Epithelial cell of esophagus (primary cell): ENCODE measurements around the gene PLAC8.

Experiments used
- DNase-seq: peaks from one replicate; pipeline ENCODE4 v3.0.0; 2010; ENCODE audit warnings: low read depth
- H3K4me3 ChIP-seq: 2 replicates; pipeline ENCODE4 v1.5.1; 2011; ENCODE audit warnings: mild to moderate bottlenecking, low read length, control low read depth
- CTCF ChIP-seq: IDR thresholded peaks from 2 replicates; pipeline ENCODE4 v1.5.1; 2011; ENCODE audit warnings: low read depth, mild to moderate bottlenecking, low read length, control low read depth, inconsistent platforms; ENCODE audit not compliant: insufficient read depth; ENCODE audit errors: missing control alignments

The PLAC8 gene

DNA sequence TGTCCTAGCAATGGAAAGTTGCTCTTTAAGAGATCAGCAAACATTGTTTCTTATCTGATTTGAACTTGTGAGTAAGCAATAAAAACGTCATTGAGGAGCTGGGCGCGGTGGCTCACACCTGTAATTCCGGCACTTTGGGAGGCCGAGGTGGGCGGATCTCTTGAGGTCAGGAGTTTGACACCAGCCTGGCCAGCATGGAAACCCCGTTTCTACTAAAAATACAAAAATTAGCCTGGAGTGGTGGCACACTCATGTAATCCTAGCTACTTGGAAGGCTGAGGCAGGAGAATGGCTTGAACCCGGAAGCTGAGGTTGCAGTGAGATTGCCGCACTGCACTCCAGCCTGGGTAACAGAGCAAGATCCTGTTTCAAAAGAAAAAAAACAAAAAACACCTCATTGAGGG is 11.2 kb upstream of the PLAC8 start:
- DNase-seq = no peak
- H3K4me3 ChIP-seq = no peak overlapping the region
- no peak for TF ChIP-seq CTCF

GRCh38 chr4:83124111-83124780 is 9.7 kb upstream of the PLAC8 start:
- H3K4me3 ChIP-seq = no peak overlapping the region
- peak; percentile 11 for DNase-seq
- TF ChIP-seq CTCF = no peak

DNA sequence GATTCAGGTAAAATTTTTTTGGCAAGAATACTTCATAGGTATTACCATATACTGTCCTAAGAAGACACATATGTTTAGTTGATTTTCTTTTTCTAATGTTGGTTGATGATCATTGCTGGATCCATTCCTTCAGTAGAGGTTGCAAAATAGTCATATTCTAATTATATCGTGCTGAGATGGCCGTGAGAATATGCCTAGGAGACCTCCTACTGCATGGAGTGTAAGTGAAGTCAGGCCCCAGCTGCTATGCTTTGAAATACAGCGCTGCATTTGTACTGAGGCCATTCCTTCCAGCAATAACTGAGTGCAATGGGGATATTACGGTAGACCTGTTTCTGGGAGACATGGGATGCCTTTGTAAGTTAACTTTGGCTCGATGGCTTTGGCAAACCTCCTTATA is 6.7 kb upstream of the PLAC8 start:
- DNase-seq = no peak
- TF ChIP-seq CTCF = no peak
- no peak overlapping the region for H3K4me3 ChIP-seq

- TF ChIP-seq CTCF = no peak
- H3K4me3 ChIP-seq = no peak overlapping the region
- no peak for DNase-seq
Observed at GRCh38 chr4:83118869-83119268, 4.3 kb upstream of the PLAC8 start.

GRCh38 chr4:83115656-83116285 is 1.2 kb upstream of the PLAC8 start:
- TF ChIP-seq CTCF = no peak
- H3K4me3 ChIP-seq = no peak overlapping the region
- DNase-seq = no peak

GRCh38 chr4:83115000-83115399 is 471 bp upstream of the PLAC8 start:
- H3K4me3 ChIP-seq = no peak overlapping the region
- no peak for TF ChIP-seq CTCF
- DNase-seq = peak; percentile 70

DNA sequence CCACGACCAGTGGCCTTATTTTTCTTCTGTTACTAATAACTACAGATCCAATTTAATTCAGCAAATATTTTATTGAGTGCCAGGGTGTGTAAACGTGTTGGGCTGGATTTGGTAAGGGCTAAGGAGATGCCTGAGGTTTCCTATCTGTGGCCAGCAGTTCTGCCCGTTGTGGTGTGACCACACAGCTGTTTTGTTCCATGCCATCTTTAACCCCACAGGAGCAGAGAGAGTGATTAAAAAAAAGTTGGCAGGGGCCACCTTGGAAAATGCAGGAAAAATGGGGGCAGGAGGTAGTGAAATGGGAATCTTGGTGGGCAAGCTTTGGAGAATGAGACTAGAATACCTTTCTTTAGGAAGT is 1.1 kb downstream of the PLAC8 start:
- TF ChIP-seq CTCF = no peak
- H3K4me3 ChIP-seq = no peak overlapping the region
- DNase-seq = no peak
